GM13977 (cell line): ENCODE data around the gene GCNT4.

ENCODE experiments used
- DNase-seq: peaks from one replicate; pipeline ENCODE4 v3.0.0; 2012; ENCODE audit warnings: low spot score
- CTCF ChIP-seq: IDR thresholded peaks from 2 replicates; pipeline ENCODE4 v1.5.1; 2012; ENCODE audit warnings: mild to moderate bottlenecking, control low read depth; ENCODE audit not compliant: insufficient read depth; ENCODE audit errors: extremely low read depth, missing control alignments
- in situ Hi-C: fragments of 300-500 bp; cut with MboI; formaldehyde crosslinking; loops from one replicate; pipeline ENCODE4 v1.12.0; 2022; ENCODE audit warnings: low sequenced_read_pairs, low pct_unique_long_range_greater_than_20kb, mixed read lengths, inconsistent platforms; ENCODE audit not compliant: unreplicated experiment

The GCNT4 gene

DNA sequence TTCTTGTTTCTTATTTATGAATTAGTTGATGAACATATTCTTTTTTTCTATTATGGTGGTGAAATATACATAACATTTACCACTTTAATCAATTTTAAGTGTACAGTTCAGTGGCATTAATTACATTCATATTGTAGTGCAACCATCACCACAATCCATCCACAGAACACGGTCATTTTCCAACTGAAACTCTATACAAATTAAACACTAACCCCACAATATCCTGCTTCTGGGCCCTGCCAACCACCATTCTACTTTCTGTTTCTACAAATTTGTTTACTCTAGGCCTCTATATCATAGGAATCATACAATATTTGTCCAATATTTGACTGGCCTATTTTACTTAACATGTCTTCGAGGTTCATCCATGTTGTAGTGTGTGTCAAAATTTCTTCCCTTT lies 7.3 kb downstream of the GCNT4 start:
- in situ Hi-C loops = no loop called here
- no peak for DNase-seq
- TF ChIP-seq CTCF = no peak

DNA sequence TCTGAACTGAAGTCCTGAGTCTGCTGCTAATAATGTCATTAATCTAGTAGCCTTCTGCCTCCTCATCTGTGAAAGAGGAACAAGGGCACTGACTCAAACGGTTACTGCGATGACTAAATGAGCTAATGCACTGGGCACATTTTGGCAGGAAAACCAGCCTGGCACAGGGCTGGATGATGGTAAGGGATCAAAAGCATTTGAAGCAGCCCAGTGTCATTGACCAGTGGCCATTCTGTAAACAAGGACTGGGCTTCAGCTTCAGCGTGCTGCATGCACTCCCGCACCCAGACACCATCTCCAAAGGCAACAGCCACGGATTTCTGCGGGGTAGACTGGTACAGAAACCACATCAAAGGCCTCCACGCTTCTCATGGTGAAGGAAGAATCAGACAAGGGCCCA lies 8.0 kb downstream of the GCNT4 start:
- in situ Hi-C loops = no loop called here
- no peak for DNase-seq
- TF ChIP-seq CTCF = no peak

DNA sequence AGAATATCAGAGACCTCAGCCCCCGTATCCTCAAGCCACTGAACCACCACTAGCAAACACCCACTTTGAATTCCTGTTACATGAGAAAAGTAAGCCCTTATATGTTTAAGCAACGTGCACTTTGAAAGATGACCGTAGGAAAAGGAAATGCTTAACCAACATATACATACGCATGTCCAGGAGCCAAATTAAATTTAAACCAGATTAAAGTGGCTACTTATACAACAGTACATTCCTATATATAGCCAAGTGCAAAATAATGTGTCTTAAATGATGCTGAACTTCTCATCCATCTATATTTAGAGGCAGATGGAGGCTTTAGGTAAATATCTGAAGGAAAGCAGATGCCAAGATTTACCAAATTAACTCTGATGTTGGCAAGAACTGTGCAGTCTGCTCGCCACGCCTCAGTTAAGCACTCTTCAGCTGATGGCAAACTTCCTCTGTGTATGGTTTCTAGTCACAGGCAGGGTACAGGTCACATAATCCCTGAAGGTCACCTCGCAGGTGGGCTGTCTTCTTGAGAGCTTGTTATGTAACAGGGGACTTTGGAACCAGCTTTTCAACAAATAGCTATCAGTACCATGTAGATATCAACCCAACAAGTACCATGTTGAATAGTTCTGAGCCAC lies 8.6 kb downstream of the GCNT4 start:
- no peak for DNase-seq
- TF ChIP-seq CTCF = no peak
- in situ Hi-C loops = no loop called here

GRCh38 chr5:75042522-75042921 lies 9.8 kb downstream of the GCNT4 start:
- in situ Hi-C loops = no loop called here
- no peak for DNase-seq
- no peak for TF ChIP-seq CTCF

DNA sequence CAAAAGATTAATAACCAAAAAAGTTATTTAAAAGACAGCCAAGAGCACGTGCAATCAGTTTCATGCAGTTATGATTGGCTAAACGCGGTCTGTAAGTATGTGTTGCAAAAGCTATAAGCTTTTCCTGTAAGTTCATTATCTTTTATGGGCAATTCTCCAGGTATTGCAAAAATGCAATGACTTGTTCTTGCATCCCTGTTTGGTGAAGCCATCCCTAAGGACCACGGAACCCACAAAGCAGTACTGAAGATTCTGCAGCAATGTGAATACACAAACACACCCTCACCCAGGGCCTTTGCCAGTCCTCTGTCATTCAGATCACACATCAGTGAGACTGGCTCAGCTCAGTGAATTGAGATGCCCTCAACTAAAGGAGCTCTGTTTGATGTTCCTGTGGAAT lies 11.4 kb downstream of the GCNT4 start:
- no peak for TF ChIP-seq CTCF
- DNase-seq = no peak
- in situ Hi-C loops = no loop called here

- no peak for TF ChIP-seq CTCF
- in situ Hi-C loops = no loop called here
- DNase-seq = no peak
Observed at GRCh38 chr5:75037106-75037505, 15.3 kb downstream of the GCNT4 start.
